IMR-90 (cell line): ENCODE measurements around the gene CLNK. TPM values are rescaled to one million over a fixed set of nuclear protein-coding genes. Genes with fewer than 3 reads are reported as not detected.

ENCODE experiments used
- ATAC-seq: fragments of 200-7000 bp; cut with Tn5 transposase; 2 replicates; pipeline ENCODE4 v1.9.1; 2020; ENCODE audit warnings: low read depth, mild to moderate bottlenecking, moderate library complexity
- BruUV-seq: library from RNA; stranded (reverse); fragments of 400-500 nt; replicated peaks from 2 replicates; lab custom pipeline; 2021; lab: Mats Ljungman, UMichigan
- CTCF ChIA-PET: fragments of 300-600 bp; formaldehyde crosslinking; extraction: SDS; loops from one replicate; lab custom pipeline; 2021; ENCODE audit warnings: antibody characterized with exemption; lab: Yijun Ruan, JAX
- POLR2A ChIA-PET: fragments of 300-600 bp; sonication (Branson Sonifier 250); formaldehyde crosslinking; loops from one replicate; lab custom pipeline; 2022; ENCODE audit warnings: antibody characterized with exemption; ENCODE audit not compliant: unreplicated experiment; lab: Charles Lee
- DNase-seq: peaks from one replicate; pipeline ENCODE4 v3.0.0; 2013
- H2AFZ ChIP-seq: replicated peaks from 2 replicates; pipeline ENCODE3; 2013; ENCODE audit warnings: low read length, mild to moderate bottlenecking; ENCODE audit not compliant: poor library complexity
- H2AK5ac ChIP-seq: 2 replicates; pipeline ENCODE4 v1.6.1; 2013; ENCODE audit warnings: low read depth, low read length, inconsistent platforms
- H2AK9ac ChIP-seq: replicated peaks from 2 replicates; pipeline ENCODE3; 2013; ENCODE audit warnings: mild to moderate bottlenecking, low read depth, low read length, moderate library complexity; ENCODE audit not compliant: poor library complexity
- H2BK120ac ChIP-seq: 2 replicates; pipeline ENCODE4 v1.6.1; 2013; ENCODE audit warnings: low read depth, low read length, inconsistent platforms
- H2BK15ac ChIP-seq: 3 replicates; pipeline ENCODE4 v1.6.1; 2013; ENCODE audit warnings: low read depth, low read length, inconsistent platforms
- H2BK20ac ChIP-seq: 2 replicates; pipeline ENCODE4 v1.6.1; 2013; ENCODE audit warnings: low read depth, mild to moderate bottlenecking, inconsistent platforms, low read length, moderate library complexity
- H2BK5ac ChIP-seq: 2 replicates; pipeline ENCODE4 v1.6.1; 2013; ENCODE audit warnings: mild to moderate bottlenecking, low read depth, low read length, inconsistent platforms; ENCODE audit not compliant: poor library complexity, severe bottlenecking
- H3K14ac ChIP-seq: replicated peaks from 2 replicates; pipeline ENCODE4 v1.6.1; 2013; ENCODE audit warnings: low read depth, low read length, inconsistent platforms
- H3K18ac ChIP-seq: 2 replicates; pipeline ENCODE4 v1.6.1; 2013; ENCODE audit warnings: low read depth, low read length, control low read depth
- H3K23ac ChIP-seq: 2 replicates; pipeline ENCODE4 v1.6.1; 2013; ENCODE audit warnings: low read depth, low read length, inconsistent platforms
- H3K27ac ChIP-seq: 2 replicates; pipeline ENCODE4 v1.5.1; 2013; ENCODE audit warnings: mild to moderate bottlenecking, control low read depth, low read length; ENCODE audit not compliant: insufficient read depth
- H3K27me3 ChIP-seq: 2 replicates; pipeline ENCODE4 v1.6.1; 2013; ENCODE audit warnings: low read length; ENCODE audit not compliant: control insufficient read depth, insufficient read depth
- H3K36me3 ChIP-seq: 2 replicates; pipeline ENCODE4 v1.6.1; 2013; ENCODE audit warnings: low read length, mixed read lengths; ENCODE audit not compliant: control insufficient read depth, insufficient read depth
- H3K4ac ChIP-seq: 2 replicates; pipeline ENCODE4 v1.6.1; 2013; ENCODE audit warnings: low read depth, low read length, inconsistent platforms
- H3K4me1 ChIP-seq: 2 replicates; pipeline ENCODE4 v1.6.1; 2013; ENCODE audit warnings: low read length, mixed read lengths; ENCODE audit not compliant: control insufficient read depth, insufficient read depth
- H3K4me2 ChIP-seq: 2 replicates; pipeline ENCODE4 v1.6.1; 2013; ENCODE audit warnings: low read depth, mild to moderate bottlenecking, control low read depth, low read length, moderate library complexity
- H3K4me3 ChIP-seq: 2 replicates; pipeline ENCODE4 v1.5.1; 2013; ENCODE audit warnings: low read depth, mild to moderate bottlenecking, control low read depth, low read length, moderate library complexity; ENCODE audit not compliant: insufficient read depth
- H3K56ac ChIP-seq: 2 replicates; pipeline ENCODE4 v1.6.1; 2013; ENCODE audit warnings: low read length, inconsistent platforms; ENCODE audit not compliant: insufficient read depth; ENCODE audit errors: extremely low read depth
- H3K79me1 ChIP-seq, 2 experiments: 2 replicates each; pipeline ENCODE4 v1.6.1; 2013; ENCODE audit warnings: low read length in 2 of 2, inconsistent platforms in 1 of 2, low read depth in 1 of 2
- H3K9ac ChIP-seq: 2 replicates; pipeline ENCODE4 v1.6.1; 2013; ENCODE audit warnings: low read depth, low read length, control low read depth
- H3K9me1 ChIP-seq: 2 replicates; pipeline ENCODE4 v1.6.1; 2013; ENCODE audit warnings: low read length, inconsistent platforms; ENCODE audit not compliant: insufficient read depth
- H3K9me3 ChIP-seq: 2 replicates; pipeline ENCODE4 v1.6.1; 2013; ENCODE audit warnings: low read length; ENCODE audit not compliant: control insufficient read depth, insufficient read depth
- H4K20me1 ChIP-seq: 2 replicates; pipeline ENCODE4 v1.6.1; 2013; ENCODE audit warnings: low read length, inconsistent platforms; ENCODE audit not compliant: insufficient read depth
- H4K5ac ChIP-seq: 2 replicates; pipeline ENCODE4 v1.6.1; 2013; ENCODE audit warnings: mild to moderate bottlenecking, low read depth, low read length, control low read depth
- H4K8ac ChIP-seq, 2 experiments: 2 replicates each; pipeline ENCODE4 v1.6.1; 2013; ENCODE audit warnings: low read depth in 2 of 2, low read length in 2 of 2, control low read depth in 1 of 2, inconsistent platforms in 1 of 2
- H4K91ac ChIP-seq: 2 replicates; pipeline ENCODE4 v1.6.1; 2013; ENCODE audit warnings: low read depth, low read length, inconsistent platforms; ENCODE audit not compliant: insufficient read depth
- BHLHE40 ChIP-seq: fragments of 150-350 bp; IDR thresholded peaks from 2 replicates; pipeline ENCODE4 v1.6.1; 2016; ENCODE audit warnings: mild to moderate bottlenecking, low read depth, low read length
- CEBPB ChIP-seq: IDR thresholded peaks from 2 replicates; pipeline ENCODE4 v1.6.1; 2012; ENCODE audit warnings: low read depth, low read length, improper control_type of control experiment
- MAFK ChIP-seq: IDR thresholded peaks from 2 replicates; pipeline ENCODE4 v1.6.1; 2012; ENCODE audit warnings: low read depth, low read length, improper control_type of control experiment
- MAZ ChIP-seq: IDR thresholded peaks from 2 replicates; pipeline ENCODE4 v1.6.1; 2012; ENCODE audit warnings: low read depth, mild to moderate bottlenecking, low read length, improper control_type of control experiment, moderate library complexity, borderline replicate concordance
- NFE2L2 ChIP-seq: fragments of 150-350 bp; IDR thresholded peaks from 2 replicates; pipeline ENCODE4 v1.6.1; 2016; ENCODE audit warnings: low read depth, mild to moderate bottlenecking, low read length
- POLR2A ChIP-seq: IDR thresholded peaks from 2 replicates; pipeline ENCODE4 v1.6.1; 2012; ENCODE audit warnings: mild to moderate bottlenecking, low read depth, low read length
- RCOR1 ChIP-seq: IDR thresholded peaks from 2 replicates; pipeline ENCODE4 v1.6.1; 2012; ENCODE audit warnings: mild to moderate bottlenecking, low read length, improper control_type of control experiment; ENCODE audit not compliant: insufficient replicate concordance
- RFX5 ChIP-seq: IDR thresholded peaks from 2 replicates; pipeline ENCODE4 v1.8.0; 2012; ENCODE audit warnings: low read depth, mild to moderate bottlenecking, low read length, moderate library complexity
- SMC3 ChIP-seq: fragments of 150-350 bp; IDR thresholded peaks from 2 replicates; pipeline ENCODE4 v1.6.1; 2016; ENCODE audit warnings: low read depth, mild to moderate bottlenecking, antibody characterized with exemption, low read length, moderate library complexity
- WGBS, 2 experiments: methylation state at CpG; one replicate each; pipeline versions ENCODE4 v1.1.5 to v1.1.7; 2013; ENCODE audit warnings: missing lambda C conversion rate in 2 of 2; ENCODE audit not compliant: insufficient read length in 1 of 2; ENCODE audit errors: extremely low coverage in 2 of 2; 5-methylcytosine and 5-hydroxymethylcytosine counted together
- dilution Hi-C: fragments of 300-500 bp; cut with HindIII; formaldehyde crosslinking; loops from one replicate; pipeline ENCODE4 v1.14.3; 2018; ENCODE audit warnings: low sequenced_read_pairs; ENCODE audit not compliant: unreplicated experiment
- in situ Hi-C: fragments of 300-500 bp; cut with MboI; formaldehyde crosslinking; loops from 3 replicates; pipeline ENCODE4 v1.14.3; 2019; ENCODE audit warnings: low sequenced_read_pairs, inconsistent platforms, mixed read lengths
- intact Hi-C: fragments of 100-400 bp; cut with micrococcal nuclease; formaldehyde crosslinking; loops from 2 replicates; pipeline ENCODE4 v1.10.0; 2022
- polyA plus RNA-seq, 3 experiments: library from polyadenylated mRNA; depleted of rRNA; stranded (reverse); fragments of >200 nt; gene quantifications; 2 replicates each; pipeline ENCODE4 v1.2.3, GENCODE V29; 2012; ENCODE audit warnings: low replicate concordance in 1 of 3
- total RNA-seq: library from RNA; depleted of rRNA; stranded (reverse); fragments of >200 nt; gene quantifications from 2 replicates; pipeline ENCODE4 v1.2.3, GENCODE V29; 2012
- TF ChIP-seq, protein P1 (sequence below): conservative IDR thresholded peaks from 2 replicates; pipeline ENCODE4 v1.5.1; 2012; ENCODE audit warnings: mild to moderate bottlenecking, low read depth, low read length, improper control_type of control experiment

CLNK gene
- total and polyA plus RNA-seq, 2 of the 4 experiments (the other 2 are of a cell fraction): not detected

DNA sequence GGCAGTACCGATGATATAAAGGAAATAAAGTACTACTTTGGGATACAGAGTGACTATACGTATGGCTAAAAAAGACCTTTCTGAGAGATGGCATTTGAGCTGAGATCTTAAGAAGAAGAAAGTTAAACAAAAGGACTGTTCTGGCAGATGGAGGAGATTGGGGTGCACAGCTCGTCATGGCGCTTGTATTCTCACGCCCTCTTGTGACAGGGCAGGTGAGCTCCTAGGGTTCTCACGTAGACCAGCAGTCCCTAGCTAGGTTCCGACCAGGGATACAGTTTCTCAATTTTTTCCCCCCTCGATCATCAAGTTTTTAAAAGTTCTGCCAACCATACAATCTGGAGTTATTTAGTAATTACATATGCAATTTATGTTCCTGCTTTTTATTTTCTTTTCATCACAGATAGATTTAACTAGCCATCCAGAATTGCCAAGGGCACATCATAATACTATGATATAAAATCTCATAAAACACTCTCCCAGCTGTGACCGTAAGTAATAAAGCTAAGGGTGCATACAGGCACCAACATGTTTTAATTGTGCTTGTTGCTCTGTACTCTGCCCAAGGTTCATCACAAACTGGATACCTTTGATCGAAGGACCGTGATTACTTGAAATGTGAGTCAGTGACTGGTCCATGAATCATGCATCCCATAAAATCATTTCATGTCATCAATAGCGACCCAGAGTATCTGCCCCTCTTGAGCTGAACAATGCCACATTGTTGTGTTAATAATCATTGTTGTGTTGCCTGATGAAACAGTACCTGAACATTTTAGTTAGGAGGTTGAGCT lies 157.9 kb downstream of the CLNK start:
- Histone ChIP-seq H3K9me3 (no peaks in the 10 kb centered on the region), H3K23ac (no peak overlapping the region), H2AK5ac (no peak overlapping the region), H3K4me1 (no peaks in the 10 kb centered on the region), H2BK20ac (no peak overlapping the region), H3K4ac (no peak overlapping the region), H4K8ac (no peak overlapping the region), H3K14ac (no peak overlapping the region), H2AK9ac (peak overlapping the region; percentile 45), H2AFZ (no peak overlapping the region), H3K56ac (no peak overlapping the region), H3K9me1 (no peaks in the 10 kb centered on the region), H4K5ac (no peak overlapping the region), H2BK5ac (no peak overlapping the region), H3K27me3 (no peaks in the 10 kb centered on the region), H4K91ac (no peak overlapping the region), H3K27ac (no peak overlapping the region), H3K36me3 (no peaks in the 10 kb centered on the region), H4K20me1 (no peaks in the 10 kb centered on the region), H3K4me3 (no peak overlapping the region), H3K9ac (no peak overlapping the region), H3K79me1 (no peaks in the 10 kb centered on the region), H2BK120ac (no peak overlapping the region), H3K4me2 (no peak overlapping the region), H3K18ac (no peak overlapping the region), H2BK15ac (no peak overlapping the region)
- DNase-seq (no peak), ATAC-seq (no peak)
- in situ Hi-C loops (no loop called here), intact Hi-C loops (no loop called here), dilution Hi-C loops (no loop called here)
- ChIA-PET CTCF (interaction anchor here (0.8 to 1.1 kb wide), 2 partner anchors 9 to 12 kb away, joined by 3 read pairs; no protein-coding TSS in a partner anchor), POLR2A (no interaction called here)
- TF ChIP-seq RFX5 (no peak), SMC3 (no peak), NFE2L2 (no peak), MAZ (no peak), MAFK (no peak), CEBPB (no peak), RCOR1 (no peak), BHLHE40 (no peak), POLR2A (no peak)
- TF ChIP-seq, protein P1, sequence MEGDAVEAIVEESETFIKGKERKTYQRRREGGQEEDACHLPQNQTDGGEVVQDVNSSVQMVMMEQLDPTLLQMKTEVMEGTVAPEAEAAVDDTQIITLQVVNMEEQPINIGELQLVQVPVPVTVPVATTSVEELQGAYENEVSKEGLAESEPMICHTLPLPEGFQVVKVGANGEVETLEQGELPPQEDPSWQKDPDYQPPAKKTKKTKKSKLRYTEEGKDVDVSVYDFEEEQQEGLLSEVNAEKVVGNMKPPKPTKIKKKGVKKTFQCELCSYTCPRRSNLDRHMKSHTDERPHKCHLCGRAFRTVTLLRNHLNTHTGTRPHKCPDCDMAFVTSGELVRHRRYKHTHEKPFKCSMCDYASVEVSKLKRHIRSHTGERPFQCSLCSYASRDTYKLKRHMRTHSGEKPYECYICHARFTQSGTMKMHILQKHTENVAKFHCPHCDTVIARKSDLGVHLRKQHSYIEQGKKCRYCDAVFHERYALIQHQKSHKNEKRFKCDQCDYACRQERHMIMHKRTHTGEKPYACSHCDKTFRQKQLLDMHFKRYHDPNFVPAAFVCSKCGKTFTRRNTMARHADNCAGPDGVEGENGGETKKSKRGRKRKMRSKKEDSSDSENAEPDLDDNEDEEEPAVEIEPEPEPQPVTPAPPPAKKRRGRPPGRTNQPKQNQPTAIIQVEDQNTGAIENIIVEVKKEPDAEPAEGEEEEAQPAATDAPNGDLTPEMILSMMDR: no peak
- no TSS peak for BruUV-seq
- 60% methylated on average over 5 of the region's 12 CpGs; no CpG with 5 or more reads in 1 of the 2 experiments for WGBS, 2 experiments
